HCT116 (cell line): ENCODE measurements around the gene INTU. TPM values are rescaled to one million over a fixed set of nuclear protein-coding genes. Genes with fewer than 3 reads are reported as not detected.

ENCODE experiments used
- ATAC-seq: fragments of 200-7000 bp; cut with Tn5 transposase; 2 replicates; pipeline ENCODE4 v1.9.1; 2020; ENCODE audit warnings: mild to moderate bottlenecking, moderate library complexity
- BruUV-seq: library from RNA; stranded (reverse); fragments of 400-500 nt; replicated peaks from 2 replicates; lab custom pipeline; 2021; lab: Mats Ljungman, UMichigan
- CTCF ChIA-PET: fragments of 300-600 bp; sonication (Branson Sonifier 250); formaldehyde crosslinking; loops from one replicate; lab custom pipeline; 2021; ENCODE audit warnings: antibody characterized with exemption; lab: Charles Lee
- POLR2A ChIA-PET: fragments of 300-600, 350-600 bp; sonication (Branson Sonifier 250); formaldehyde crosslinking; loops from one replicate; lab custom pipeline; 2021; ENCODE audit warnings: antibody characterized with exemption; lab: Charles Lee
- RAD21 ChIA-PET, 2 experiments: fragments of 300-600 bp; sonication (Branson Sonifier 250); formaldehyde crosslinking; loops; one replicate each; lab custom pipeline; 2023; ENCODE audit warnings: low total read pairs in 2 of 2; ENCODE audit not compliant: uncharacterized antibody in 2 of 2, unreplicated experiment in 2 of 2, low non-redundant PET in 1 of 2; lab: Charles Lee
- DNase-seq: peaks from one replicate; pipeline ENCODE4 v3.0.0-alpha.2; 2010; ENCODE audit warnings: low read depth, low spot score
- H2AFZ ChIP-seq: fragments of 200-600 bp; shearing (Covaris generic), sonication (generic); 2 replicates; pipeline ENCODE4 v1.6.1; 2017; ENCODE audit warnings: low read depth, mixed run types, mixed read lengths, antibody characterized with exemption, low read length; ENCODE audit not compliant: poor library complexity, severe bottlenecking
- H3K27ac ChIP-seq: 2 replicates; pipeline ENCODE4 v1.5.1; 2012; ENCODE audit warnings: low read depth, low read length
- H3K27me3 ChIP-seq: fragments of 200-600 bp; sonication (generic); 2 replicates; pipeline ENCODE4 v1.6.1; 2016; ENCODE audit warnings: mixed run types, low read length, mixed read lengths; ENCODE audit not compliant: insufficient read depth
- H3K36me3 ChIP-seq, 2 experiments: fragments of 200-500 bp in 1 of 2; fragments of 200-600 bp in 1 of 2; sonication (Bioruptor generic) in 1 of 2; sonication (generic) in 1 of 2; 2 replicates each; pipeline versions ENCODE4 v1.5.1 to v1.6.1; 2014 to 2016; ENCODE audit warnings: low read length in 2 of 2, inconsistent platforms in 1 of 2, mixed read lengths in 1 of 2, mixed run types in 1 of 2; ENCODE audit not compliant: insufficient read depth in 2 of 2, control insufficient read depth in 1 of 2
- H3K4me1 ChIP-seq, 2 experiments: fragments of 200-600 bp in 1 of 2; sonication (generic) in 1 of 2; 2 replicates each; pipeline versions ENCODE4 v1.5.1 to v1.6.1; 2012 to 2017; ENCODE audit warnings: low read length in 2 of 2, inconsistent platforms in 1 of 2, mild to moderate bottlenecking in 1 of 2, mixed read lengths in 1 of 2, mixed run types in 1 of 2, moderate library complexity in 1 of 2; ENCODE audit not compliant: insufficient read depth in 2 of 2, control insufficient read depth in 1 of 2
- H3K4me2 ChIP-seq: fragments of 200-600 bp; sonication (generic); 2 replicates; pipeline ENCODE4 v1.6.1; 2017; ENCODE audit warnings: mixed run types, low read length, mixed read lengths
- H3K4me3 ChIP-seq, 2 experiments: fragments of 200-600 bp in 1 of 2; sonication (generic) in 1 of 2; replicated peaks in 1 of 2; 2 replicates each; pipeline ENCODE4 v1.5.1; 2011 to 2016; ENCODE audit warnings: low read length in 2 of 2, control low read depth in 1 of 2, low read depth in 1 of 2, mild to moderate bottlenecking in 1 of 2, mixed read lengths in 1 of 2, mixed run types in 1 of 2
- H3K79me2 ChIP-seq: fragments of 200-600 bp; sonication (generic); 2 replicates; pipeline ENCODE4 v1.6.1; 2017; ENCODE audit warnings: mild to moderate bottlenecking, mixed run types, low read length, moderate library complexity, mixed read lengths; ENCODE audit not compliant: insufficient read depth
- H3K9ac ChIP-seq: fragments of 200-600 bp; sonication (generic); 2 replicates; pipeline ENCODE4 v1.6.1; 2016; ENCODE audit warnings: low read length, mixed read lengths
- H3K9me2 ChIP-seq: fragments of 200-600 bp; sonication (generic), shearing (Covaris generic); 2 replicates; pipeline ENCODE4 v1.6.1; 2017; ENCODE audit warnings: mixed run types, mild to moderate bottlenecking, moderate library complexity; ENCODE audit not compliant: insufficient read depth
- H3K9me3 ChIP-seq, 2 experiments: fragments of 200-500 bp in 1 of 2; fragments of 200-600 bp in 1 of 2; sonication (Bioruptor generic) in 1 of 2; sonication (generic) in 1 of 2; 2 replicates each; pipeline ENCODE4 v1.6.1; 2014 to 2017; ENCODE audit warnings: low read length in 2 of 2, mixed read lengths in 2 of 2, inconsistent platforms in 1 of 2, low read depth in 1 of 2, mild to moderate bottlenecking in 1 of 2, mixed run types in 1 of 2, moderate library complexity in 1 of 2; ENCODE audit not compliant: control insufficient read depth in 1 of 2, insufficient read depth in 1 of 2
- H4K20me1 ChIP-seq: fragments of 200-600 bp; sonication (generic), shearing (Covaris generic); 2 replicates; pipeline ENCODE4 v1.6.1; 2017; ENCODE audit warnings: mixed run types, mild to moderate bottlenecking, moderate library complexity; ENCODE audit not compliant: insufficient read depth
- ATF3 ChIP-seq: IDR thresholded peaks from 2 replicates; pipeline ENCODE4 v1.6.1; 2012
- CBX3 ChIP-seq: IDR thresholded peaks from 2 replicates; pipeline ENCODE4 v1.6.1; 2012; ENCODE audit warnings: low read depth
- CEBPB ChIP-seq: IDR thresholded peaks from 2 replicates; pipeline ENCODE4 v1.6.1; 2012; ENCODE audit warnings: low read depth
- ELF1 ChIP-seq: IDR thresholded peaks from 2 replicates; pipeline ENCODE4 v1.6.1; 2012; ENCODE audit warnings: low read depth, borderline replicate concordance
- EZH2phosphoT487 ChIP-seq: fragments of 200-600 bp; IDR thresholded peaks from 2 replicates; pipeline ENCODE4 v1.6.1; 2018; ENCODE audit warnings: antibody characterized with exemption, borderline replicate concordance
- FOSL1 ChIP-seq: IDR thresholded peaks from 2 replicates; pipeline ENCODE4 v1.6.1; 2012; ENCODE audit warnings: low read depth
- JUND ChIP-seq: IDR thresholded peaks from 2 replicates; pipeline ENCODE4 v1.6.1; 2012
- POLR2AphosphoS5 ChIP-seq: IDR thresholded peaks from 2 replicates; pipeline ENCODE4 v1.6.1; 2011; ENCODE audit warnings: mild to moderate bottlenecking, low read depth, low read length, moderate library complexity
- RAD21 ChIP-seq: IDR thresholded peaks from 2 replicates; pipeline ENCODE4 v1.6.1; 2012; ENCODE audit warnings: low read depth, mild to moderate bottlenecking
- SIN3A ChIP-seq: IDR thresholded peaks from 2 replicates; pipeline ENCODE4 v1.6.1; 2012; ENCODE audit warnings: low read depth
- YY1 ChIP-seq: IDR thresholded peaks from 2 replicates; pipeline ENCODE4 v1.6.1; 2011; ENCODE audit warnings: low read length, low read depth, moderate library complexity, mild to moderate bottlenecking; ENCODE audit not compliant: insufficient replicate concordance; ENCODE audit errors: extremely low read depth
- ZFX ChIP-seq: fragments of 450-650 bp; IDR thresholded peaks from 2 replicates; pipeline ENCODE4 v1.6.1; 2017
- intact Hi-C: fragments of 100-400 bp; cut with micrococcal nuclease; formaldehyde crosslinking; loops from 2 replicates; pipeline ENCODE4 v1.10.0; 2022
- total RNA-seq: library from RNA; stranded (reverse); gene quantifications from one replicate; pipeline ENCODE4 v1.2.1, GENCODE V29; 2021; ENCODE audit not compliant: unreplicated experiment

The INTU gene
- total RNA-seq, 1 experiment from 2014 or later: 12.0 TPM

- H3K27me3 ChIP-seq: no peaks in the 10 kb centered on the region
- H3K36me3 ChIP-seq: no peaks in the 10 kb centered on the region
- no TSS peak for BruUV-seq
- no peak overlapping the region for H3K4me2 ChIP-seq
- H3K27ac ChIP-seq: no peak overlapping the region
- ChIA-PET CTCF (interaction anchor here (1.2 to 5.5 kb wide), 3 partner anchors 20 to 445 kb away, joined by 3 to 96 read pairs (median 4); partner anchors contain the start of gene SLC25A31), RAD21 (interaction anchor here (0.7 to 1.4 kb wide), 3 partner anchors 126 to 408 kb away, joined by 3 to 6 read pairs (median 4); no protein-coding TSS in a partner anchor), POLR2A (no interaction called here)
- H4K20me1 ChIP-seq: no peaks in the 10 kb centered on the region
- ATAC-seq: no peak
- H3K9ac ChIP-seq: no peak overlapping the region
- no peaks in the 10 kb centered on the region for H3K9me3 ChIP-seq
- TF ChIP-seq RAD21 (no peak), FOSL1 (no peak), CEBPB (no peak), ELF1 (no peak), CBX3 (no peak), EZH2phosphoT487 (no peak), ATF3 (no peak), SIN3A (no peak)
- no peak overlapping the region for H3K4me3 ChIP-seq
- H3K9me2 ChIP-seq: no peaks in the 10 kb centered on the region
- DNase-seq: no peak
- H2AFZ ChIP-seq: peak overlapping the region; percentile 14
- intact Hi-C loops: loop anchor here (10.0 kb wide), 1 partner anchor 618 kb away; no protein-coding TSS in a partner anchor
- H3K4me1 ChIP-seq: peaks cover 6 to 7% of the 10 kb centered on the region in 2 experiments; a peak in 3 of 4 replicates
- H3K79me2 ChIP-seq: no peaks in the 10 kb centered on the region
Observed at GRCh38 chr4:127606823-127607222, 25.9 kb upstream of the INTU start.

GRCh38 chr4:127609484-127609883 lies 23.3 kb upstream of the INTU start:
- intact Hi-C loops: loop anchor here (10.0 kb wide), 1 partner anchor 615 kb away; no protein-coding TSS in a partner anchor
- Histone ChIP-seq H3K9ac (no peak overlapping the region), H3K4me1 (peaks cover 6 to 7% of the 10 kb centered on the region in 2 experiments; a peak in 3 of 4 replicates), H3K9me3 (no peaks in the 10 kb centered on the region), H3K27ac (no peak overlapping the region), H3K27me3 (no peaks in the 10 kb centered on the region), H3K9me2 (no peaks in the 10 kb centered on the region), H3K79me2 (no peaks in the 10 kb centered on the region), H3K4me3 (no peak overlapping the region), H3K4me2 (no peak overlapping the region), H4K20me1 (no peaks in the 10 kb centered on the region), H3K36me3 (no peaks in the 10 kb centered on the region), H2AFZ (no peak overlapping the region)
- ChIA-PET POLR2A (no interaction called here), RAD21 (no interaction called here), CTCF (no interaction called here)
- BruUV-seq: no TSS peak
- TF ChIP-seq ZFX (no peak), JUND (no peak), YY1 (no peak), POLR2AphosphoS5 (no peak), CEBPB (no peak)
- DNase-seq: no peak
- ATAC-seq: no peak
